ENCODE data around the gene STMND1.

DNA sequence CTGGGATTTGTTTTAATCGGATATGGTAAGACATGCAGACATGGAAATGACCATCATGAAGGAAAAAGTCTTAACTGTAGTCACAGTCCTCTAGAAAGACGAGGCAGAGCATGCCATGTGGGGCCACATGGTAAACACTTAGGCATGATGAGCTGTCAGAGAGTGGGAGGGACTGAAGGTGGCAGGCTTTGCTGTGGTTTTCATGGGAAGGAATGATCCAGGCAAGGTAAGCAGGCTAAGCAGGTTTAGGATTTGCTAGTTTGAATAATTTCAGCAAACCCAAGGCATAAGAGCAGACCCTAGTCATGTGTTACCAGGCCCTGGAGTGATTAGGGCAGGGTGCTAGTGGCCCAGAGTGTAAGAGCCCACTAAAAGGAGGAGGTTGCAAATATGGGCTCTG is 47.2 kb upstream of the STMND1 start:
- TF ChIP-seq REST (IDR thresholded peaks at IDR 0.05; ENCODE audit: low read depth), result no peak
- no peak for TF ChIP-seq TEAD4 (IDR thresholded peaks at IDR 0.05)
- TF ChIP-seq EGR1 (IDR thresholded peaks at IDR 0.05), result no peak
- TF ChIP-seq, protein P1, sequence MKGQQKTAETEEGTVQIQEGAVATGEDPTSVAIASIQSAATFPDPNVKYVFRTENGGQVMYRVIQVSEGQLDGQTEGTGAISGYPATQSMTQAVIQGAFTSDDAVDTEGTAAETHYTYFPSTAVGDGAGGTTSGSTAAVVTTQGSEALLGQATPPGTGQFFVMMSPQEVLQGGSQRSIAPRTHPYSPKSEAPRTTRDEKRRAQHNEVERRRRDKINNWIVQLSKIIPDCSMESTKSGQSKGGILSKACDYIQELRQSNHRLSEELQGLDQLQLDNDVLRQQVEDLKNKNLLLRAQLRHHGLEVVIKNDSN (IDR thresholded peaks at IDR 0.05), result no peak
- TF ChIP-seq ZBTB7A (IDR thresholded peaks at IDR 0.05; ENCODE audit: low read depth), result no peak
- TF ChIP-seq RAD21 (IDR thresholded peaks at IDR 0.05; ENCODE audit: low read depth), result no peak
- no peak for TF ChIP-seq TAF1 (IDR thresholded peaks at IDR 0.05; ENCODE audit: low read depth)
